GM12878 (cell line): Measurements from ENCODE around the gene DNA2. TPM values are rescaled to one million over a fixed set of nuclear protein-coding genes. Genes with fewer than 3 reads are reported as not detected.

Experiments
- ATAC-seq: fragments of 200-7000 bp; cut with Tn5 transposase; 3 replicates; pipeline ENCODE4 v1.9.1; 2020; ENCODE audit warnings: mild to moderate bottlenecking, moderate library complexity
- BruUV-seq: library from RNA; stranded (reverse); fragments of 400-500 nt; replicated peaks from 2 replicates; lab custom pipeline; 2021; lab: Mats Ljungman, UMichigan
- CTCF ChIA-PET: fragments of 300-600 bp; sonication (Branson Sonifier 250); formaldehyde crosslinking; extraction: SDS; loops from one replicate; lab custom pipeline; 2021; ENCODE audit warnings: inconsistent platforms; lab: Yijun Ruan, JAX
- POLR2A ChIA-PET: fragments of 350-600 bp; formaldehyde crosslinking; extraction: SDS; loops from one replicate; lab custom pipeline; 2021; ENCODE audit warnings: inconsistent platforms; lab: Charles Lee
- RAD21 ChIA-PET: fragments of 300-600 bp; sonication (Branson Sonifier 250); formaldehyde crosslinking; loops from one replicate; lab custom pipeline; 2023; ENCODE audit warnings: antibody characterized with exemption; ENCODE audit not compliant: unreplicated experiment; lab: Charles Lee
- SMC1A ChIA-PET: fragments of 300-600 bp; sonication (Branson Sonifier 250); formaldehyde crosslinking; loops from one replicate; lab custom pipeline; 2023; ENCODE audit not compliant: unreplicated experiment, uncharacterized antibody; lab: Charles Lee
- DNase-seq: peaks from one replicate; pipeline ENCODE4 v3.0.0-alpha.2; 2011; ENCODE audit warnings: low read depth, low spot score
- FAIRE-seq: peaks from 3 replicates; lab custom pipeline; 2011; peaks lifted over from hg19 to GRCh38; lab: Jason Lieb, UNC
- H2AFZ ChIP-seq: 2 replicates; pipeline ENCODE4 v1.6.0; 2011; ENCODE audit warnings: low read depth, low read length, control low read depth; ENCODE audit not compliant: control insufficient read depth
- H3K27ac ChIP-seq: 2 replicates; pipeline ENCODE4 v1.5.1; 2011; ENCODE audit warnings: control low read depth; ENCODE audit not compliant: control insufficient read depth, insufficient read depth
- H3K27me3 ChIP-seq, 2 experiments: replicated peaks in 1 of 2; 2 replicates each; pipeline versions ENCODE4 v1.6.0 to v1.6.1; 2011; ENCODE audit warnings: low read length in 1 of 2; ENCODE audit not compliant: control insufficient read depth in 2 of 2, insufficient read depth in 2 of 2
- H3K36me3 ChIP-seq, 2 experiments: 2 replicates each; pipeline ENCODE4 v1.5.1; 2011; ENCODE audit warnings: low read length in 1 of 2; ENCODE audit not compliant: control insufficient read depth in 2 of 2, insufficient read depth in 2 of 2
- H3K4me1 ChIP-seq: 2 replicates; pipeline ENCODE4 v1.6.1; 2011; ENCODE audit warnings: mild to moderate bottlenecking, low read length, moderate library complexity, mixed read lengths; ENCODE audit not compliant: control insufficient read depth, insufficient read depth
- H3K4me2 ChIP-seq: 2 replicates; pipeline ENCODE4 v1.6.0; 2011; ENCODE audit warnings: control low read depth; ENCODE audit not compliant: control insufficient read depth, insufficient read depth
- H3K4me3 ChIP-seq: fragments of 200-600 bp; sonication (generic); 2 replicates; pipeline ENCODE4 v1.5.1; 2016
- H3K79me2 ChIP-seq: 2 replicates; pipeline ENCODE4 v1.6.0; 2011; ENCODE audit warnings: low read length; ENCODE audit not compliant: control insufficient read depth, insufficient read depth
- H3K9ac ChIP-seq: 2 replicates; pipeline ENCODE4 v1.8.0; 2011; ENCODE audit warnings: low read length, control low read depth, mixed read lengths; ENCODE audit not compliant: control insufficient read depth, insufficient read depth
- H3K9me3 ChIP-seq: replicated peaks from 3 replicates; pipeline ENCODE4 v1.5.1; 2011; ENCODE audit warnings: mild to moderate bottlenecking, low read length; ENCODE audit not compliant: control insufficient read depth, insufficient read depth
- H4K20me1 ChIP-seq: 2 replicates; pipeline ENCODE4 v1.6.0; 2011; ENCODE audit not compliant: control insufficient read depth, insufficient read depth
- CHD1 ChIP-seq: IDR thresholded peaks from 2 replicates; pipeline ENCODE4 v1.6.1; 2012; ENCODE audit warnings: low read depth, low read length, improper control_type of control experiment
- CREB1 ChIP-seq: IDR thresholded peaks from 2 replicates; pipeline ENCODE4 v1.6.1; 2012; ENCODE audit warnings: low read depth, mild to moderate bottlenecking, inconsistent platforms
- CTCF ChIP-seq, 3 experiments: IDR thresholded peaks in 2 of 3; conservative IDR thresholded peaks in 1 of 3; 2 replicates each; pipeline ENCODE4 v1.5.1; 2011; ENCODE audit warnings: low read depth in 3 of 3, low read length in 3 of 3, mild to moderate bottlenecking in 3 of 3, control low read depth in 2 of 3, moderate library complexity in 2 of 3, inconsistent platforms in 1 of 3, mixed read lengths in 1 of 3; ENCODE audit not compliant: control insufficient read depth in 2 of 3, insufficient read depth in 1 of 3; ENCODE audit errors: extremely low read depth in 1 of 3
- FOXK2 ChIP-seq: fragments of 450-650 bp; IDR thresholded peaks from 2 replicates; pipeline ENCODE4 v1.6.1; 2017; ENCODE audit warnings: mild to moderate bottlenecking, moderate library complexity
- HDGF ChIP-seq: fragments of 450-650 bp; IDR thresholded peaks from 2 replicates; pipeline ENCODE4 v1.6.1; 2016; ENCODE audit warnings: antibody characterized with exemption
- HSF1 ChIP-seq: fragments of 150-350 bp; IDR thresholded peaks from 2 replicates; pipeline ENCODE4 v1.6.1; 2014; ENCODE audit warnings: mild to moderate bottlenecking, low read depth, low read length
- MXI1 ChIP-seq: fragments of 150-350 bp; IDR thresholded peaks from 2 replicates; pipeline ENCODE4 v1.6.1; 2011; ENCODE audit warnings: low read depth, mild to moderate bottlenecking, inconsistent platforms, low read length, improper control_type of control experiment
- NBN ChIP-seq: fragments of 450-650 bp; IDR thresholded peaks from 2 replicates; pipeline ENCODE4 v1.6.1; 2016
- NFYB ChIP-seq: IDR thresholded peaks from 2 replicates; pipeline ENCODE4 v1.6.1; 2011; ENCODE audit warnings: low read depth, mild to moderate bottlenecking, low read length, improper control_type of control experiment, moderate library complexity; ENCODE audit not compliant: insufficient read depth
- NKRF ChIP-seq: fragments of 450-650 bp; conservative IDR thresholded peaks from 2 replicates; pipeline ENCODE4 v1.6.1; 2017; ENCODE audit warnings: mild to moderate bottlenecking, moderate library complexity
- RAD51 ChIP-seq: fragments of 450-650 bp; IDR thresholded peaks from 2 replicates; pipeline ENCODE4 v1.6.1; 2016; ENCODE audit warnings: moderate library complexity, mild to moderate bottlenecking, inconsistent platforms
- RELA ChIP-seq: fragments of 450-650 bp; IDR thresholded peaks from 2 replicates; pipeline ENCODE4 v1.8.0; 2014; ENCODE audit warnings: borderline replicate concordance; ENCODE audit not compliant: partially characterized antibody
- SKIL ChIP-seq: fragments of 450-650 bp; IDR thresholded peaks from 2 replicates; pipeline ENCODE4 v1.6.1; 2017; ENCODE audit warnings: mild to moderate bottlenecking, low read depth, inconsistent platforms; ENCODE audit not compliant: poor library complexity, severe bottlenecking
- SREBF2 ChIP-seq: IDR thresholded peaks from 2 replicates; pipeline ENCODE4 v1.6.1; 2012; ENCODE audit warnings: mild to moderate bottlenecking, low read length
- TCF12 ChIP-seq: IDR thresholded peaks from 2 replicates; pipeline ENCODE4 v1.6.1; 2011; ENCODE audit warnings: low read depth, mild to moderate bottlenecking, low read length
- TCF7 ChIP-seq: IDR thresholded peaks from 2 replicates; pipeline ENCODE4 v1.6.1; 2014; ENCODE audit warnings: antibody characterized with exemption, borderline replicate concordance
- WGBS: methylation state at CpG from one replicate; pipeline ENCODE4 v1.1.6; 2016; ENCODE audit warnings: low lambda C conversion rate; ENCODE audit not compliant: insufficient replicate concordance, insufficient coverage; ENCODE audit errors: missing lambda C conversion rate; 5-methylcytosine and 5-hydroxymethylcytosine counted together
- in situ Hi-C: fragments of 300-500 bp; cut with MboI; formaldehyde crosslinking; loops from 9 replicates; pipeline ENCODE4 v1.14.3; 2018; ENCODE audit warnings: mixed read lengths
- intact Hi-C: fragments of 100-400 bp; cut with micrococcal nuclease; formaldehyde crosslinking; loops from one replicate; pipeline ENCODE4 v1.14.2; 2022; ENCODE audit not compliant: unreplicated experiment
- polyA plus RNA-seq, 11 experiments: library from polyadenylated mRNA; depleted of rRNA in 4 of 11; unstranded in 6 of 11; stranded (reverse) in 5 of 11; fragments of >200 nt; fragmentation: Nextera tagmentation in 4 of 11; fragmentation: Illumina TruSeq in 1 of 11; extraction: Ambion mirVana in 4 of 11; extraction: Trizol in 1 of 11; gene quantifications; 1 replicate in 1 of 11; 2 replicates in 10 of 11; pipeline versions ENCODE4 v1.2.1 to v1.2.3, GENCODE V29; 2011 to 2016; ENCODE audit warnings: inconsistent platforms in 2 of 11, missing spikeins in 2 of 11, low read depth in 1 of 11
- total RNA-seq, 4 experiments: library from RNA; depleted of rRNA in 3 of 4; stranded (reverse); fragments of >200 nt in 3 of 4; fragmentation: Illumina TruSeq in 1 of 4; extraction: Trizol in 1 of 4; gene quantifications; 2 replicates each; pipeline versions ENCODE4 v1.2.1 to v1.2.3, GENCODE V29; 2013 to 2021

DNA2 gene
- total and polyA plus RNA-seq, 10 of the 15 experiments (the other 5 are each of a cell fraction or from before 2014, with no cell fraction given), result 17.7 to 41.8 (median 28.4) TPM

GRCh38 chr10:68406111-68406814, 65.5 kb downstream of the DNA2 start:
- TSS peak; percentile 72 for BruUV-seq
- TF ChIP-seq SKIL (no peak), CREB1 (0 out of 2 replicates have a peak, but pooled peaks have one; percentile 22), FOXK2 (no peak), CHD1 (no peak), RELA (no peak), HDGF (0 out of 2 replicates have a peak, but pooled peaks have one; percentile 72), CTCF (IDR thresholded peaks at IDR 0.05 in 2 of 3, conservative IDR thresholded peaks at IDR 0.05 in 1 of 3; ENCODE audit: control insufficient read depth in 2 of 3, extremely low read depth in 1 of 3, insufficient read depth in 1 of 3, low read depth in 3 of 3, low read length in 3 of 3) (no peak), RAD51 (no peak), NBN (no peak), NKRF (no peak), MXI1 (peak; percentile 59), SREBF2 (no peak), NFYB (no peak), HSF1 (no peak), TCF12 (peak; percentile 64; the same call in 1 of the 2 replicates), TCF7 (no peak)

More at GRCh38 chr10:68406111-68406814, 65.5 kb downstream of the DNA2 start:
- Histone ChIP-seq H3K4me3 (peak overlapping the region; percentile 79), H3K9ac (peak overlapping the region; percentile 91), H3K27ac (peak overlapping the region; percentile 85), H3K4me1 (no peaks in the 10 kb centered on the region), H4K20me1 (no peaks in the 10 kb centered on the region), H3K4me2 (peak overlapping the region; percentile 66), H2AFZ (peak overlapping the region; percentile 91), H3K79me2 (peaks cover 29% of the 10 kb centered on the region), H3K9me3 (no peaks in the 10 kb centered on the region), H3K27me3 (no peaks in the 10 kb centered on the region), H3K36me3 (no peaks in the 10 kb centered on the region)
- intact Hi-C loops (no loop called here), in situ Hi-C loops (no loop called here)
- DNase-seq (no peak), ATAC-seq (peak; percentile 77), FAIRE-seq (no peak)
- ChIA-PET SMC1A (interaction anchor here (0.6 kb wide), 1 partner anchor 8 kb away, joined by 3 read pairs; no protein-coding TSS in a partner anchor), RAD21 (no interaction called here), POLR2A (interaction anchor here (0.6 kb wide), 1 partner anchor 315 kb away, joined by 3 read pairs; the partner anchor contains the start of gene CCAR1), CTCF (interaction anchor here (0.6 to 1.5 kb wide), 10 partner anchors 8 to 491 kb away, joined by 3 to 7 read pairs (median 4); no protein-coding TSS in a partner anchor)
- under 1% methylated on average over 32 of the region's 38 CpGs for WGBS
